Neural progenitor cell (in vitro differentiated cells): Measurements from ENCODE around the gene FCAMR. TPM values are rescaled to one million over a fixed set of nuclear protein-coding genes. Genes with fewer than 3 reads are reported as not detected.

Experiments used
- DNase-seq: peaks from one replicate; pipeline ENCODE4 v3.0.0-alpha.2; 2016; ENCODE audit warnings: low spot score
- H2AFZ ChIP-seq: fragments of 200-600 bp; sonication (generic); replicated peaks from 2 replicates; pipeline ENCODE4 v1.6.1; 2016; ENCODE audit warnings: antibody characterized with exemption
- H3F3A ChIP-seq: fragments of 200-600 bp; sonication (generic); 2 replicates; pipeline ENCODE4 v1.6.1; 2016; ENCODE audit warnings: antibody characterized with exemption, low read depth
- H3K27ac ChIP-seq: fragments of 200-600 bp; sonication (generic); 2 replicates; pipeline ENCODE4 v1.5.1; 2016; ENCODE audit warnings: mild to moderate bottlenecking
- H3K27me3 ChIP-seq: fragments of 200-600 bp; sonication (generic); 2 replicates; pipeline ENCODE4 v1.6.1; 2016; ENCODE audit warnings: mild to moderate bottlenecking, moderate library complexity
- H3K36me3 ChIP-seq: fragments of 200-600 bp; sonication (generic); 2 replicates; pipeline ENCODE4 v1.5.1; 2016
- H3K4me1 ChIP-seq: fragments of 200-600 bp; sonication (generic); 2 replicates; pipeline ENCODE4 v1.6.1; 2016; ENCODE audit warnings: mixed run types
- H3K4me2 ChIP-seq: fragments of 200-600 bp; sonication (generic); 2 replicates; pipeline ENCODE4 v1.6.1; 2016
- H3K4me3 ChIP-seq: fragments of 200-600 bp; sonication (generic); 2 replicates; pipeline ENCODE4 v1.5.1; 2016
- H3K79me2 ChIP-seq: fragments of 200-600 bp; sonication (generic); 2 replicates; pipeline ENCODE4 v1.6.1; 2016; ENCODE audit warnings: low read depth
- H3K9ac ChIP-seq: fragments of 200-600 bp; sonication (generic); 2 replicates; pipeline ENCODE4 v1.6.1; 2016
- H3K9me3 ChIP-seq: fragments of 200-600 bp; sonication (generic); 2 replicates; pipeline ENCODE4 v1.5.1; 2016; ENCODE audit warnings: low read depth
- H4K20me1 ChIP-seq: fragments of 200-600 bp; sonication (generic); 2 replicates; pipeline ENCODE4 v1.6.1; 2016; ENCODE audit warnings: low read depth
- H3K27ac Mint-ChIP-seq: 3 replicates; pipeline ENCODE4 v1.8.0; 2021; ENCODE audit warnings: mixed read lengths
- H3K27me3 Mint-ChIP-seq: 2 replicates; pipeline ENCODE4 v1.8.0; 2022; ENCODE audit warnings: low read depth, mild to moderate bottlenecking, inconsistent platforms, moderate library complexity, mixed read lengths; ENCODE audit not compliant: insufficient read depth
- H3K36me3 Mint-ChIP-seq: 3 replicates; pipeline ENCODE4 v1.8.0; 2021; ENCODE audit warnings: mixed read lengths
- H3K4me1 Mint-ChIP-seq: 3 replicates; pipeline ENCODE4 v1.8.0; 2021; ENCODE audit warnings: mixed read lengths
- H3K4me3 Mint-ChIP-seq: 3 replicates; pipeline ENCODE4 v1.8.0; 2021; ENCODE audit warnings: mild to moderate bottlenecking, moderate library complexity, mixed read lengths
- H3K9me3 Mint-ChIP-seq: 3 replicates; pipeline ENCODE4 v1.8.0; 2020; ENCODE audit warnings: mixed read lengths
- CTCF ChIP-seq: fragments of 200-600 bp; sonication (generic); IDR thresholded peaks from 2 replicates; pipeline ENCODE4 v1.5.1; 2017; ENCODE audit warnings: antibody characterized with exemption, mild to moderate bottlenecking
- EZH2 ChIP-seq: fragments of 200-600 bp; sonication (generic); IDR thresholded peaks from 2 replicates; pipeline ENCODE4 v1.6.1; 2017; ENCODE audit warnings: antibody characterized with exemption, mild to moderate bottlenecking, moderate library complexity
- EZH2phosphoT487 ChIP-seq: fragments of 200-600 bp; sonication (generic); IDR thresholded peaks from 2 replicates; pipeline ENCODE4 v1.6.1; 2017; ENCODE audit warnings: antibody characterized with exemption
- total RNA-seq: library from RNA; depleted of rRNA; stranded (reverse); fragments of >200 nt; gene quantifications from 2 replicates; pipeline ENCODE4 v1.2.3, GENCODE V29; 2015; ENCODE audit warnings: low replicate concordance

The FCAMR gene
- total RNA-seq, 1 donor from 2014 or later: not detected

DNA sequence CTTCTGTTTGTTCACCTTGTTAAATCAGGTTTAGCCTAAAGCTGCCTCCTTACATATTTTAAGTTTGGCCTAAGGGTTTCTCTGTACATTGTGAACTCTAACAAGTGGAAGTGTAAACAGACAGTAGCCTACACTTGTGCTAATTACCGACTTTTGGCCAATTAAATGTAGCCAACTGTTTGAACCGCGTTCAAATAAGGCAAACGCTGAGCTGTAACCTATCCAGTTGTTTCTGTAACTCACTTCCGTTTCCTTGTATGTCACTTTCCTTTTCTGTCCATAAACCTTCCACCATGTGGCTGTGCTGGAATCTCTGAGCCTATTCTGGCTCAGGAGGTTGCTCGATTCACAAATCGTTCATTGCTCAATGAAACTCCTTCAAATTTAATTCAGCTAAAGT, 8.0 kb upstream of the FCAMR start:
- H3K27me3 ChIP-seq: no peaks in the 10 kb centered on the region
- H3K36me3 Mint-ChIP-seq: no peaks in the 10 kb centered on the region
- H3K36me3 ChIP-seq: no peaks in the 10 kb centered on the region

GRCh38 chr1:206975306-206975705, 5.0 kb upstream of the FCAMR start:
- no peak overlapping the region for H3K4me2 ChIP-seq
- H3K79me2 ChIP-seq: no peaks in the 10 kb centered on the region
- H3K9me3 Mint-ChIP-seq: no peaks in the 10 kb centered on the region
- no peak overlapping the region for H3K9ac ChIP-seq
- H4K20me1 ChIP-seq: no peaks in the 10 kb centered on the region
- H3K36me3 ChIP-seq: no peaks in the 10 kb centered on the region
- no peak for DNase-seq
- no peaks in the 10 kb centered on the region for H3K27me3 ChIP-seq
- H3K4me1 Mint-ChIP-seq: no peaks in the 10 kb centered on the region
- no peak overlapping the region for H3K27ac Mint-ChIP-seq
- H3F3A ChIP-seq: no peaks in the 10 kb centered on the region
- no peak overlapping the region for H3K4me3 ChIP-seq
- H3K4me1 ChIP-seq: no peaks in the 10 kb centered on the region
- TF ChIP-seq CTCF (no peak), EZH2phosphoT487 (no peak), EZH2 (no peak)
- no peaks in the 10 kb centered on the region for H3K27me3 Mint-ChIP-seq
- H3K36me3 Mint-ChIP-seq: no peaks in the 10 kb centered on the region
- H3K4me3 Mint-ChIP-seq: no peak overlapping the region
- H3K9me3 ChIP-seq: no peaks in the 10 kb centered on the region
- H2AFZ ChIP-seq: no peak overlapping the region
- no peak overlapping the region for H3K27ac ChIP-seq

More for the DNA sequence above, 8.0 kb upstream of the FCAMR start:
- Histone ChIP-seq H3K4me1 (no peaks in the 10 kb centered on the region), H2AFZ (no peak overlapping the region), H3K79me2 (no peaks in the 10 kb centered on the region), H3K27ac (no peak overlapping the region), H3K4me2 (no peak overlapping the region), H4K20me1 (no peaks in the 10 kb centered on the region), H3K4me3 (no peak overlapping the region), H3K9ac (no peak overlapping the region), H3K9me3 (no peaks in the 10 kb centered on the region), H3F3A (no peaks in the 10 kb centered on the region)
- no peak for DNase-seq
- Mint-ChIP-seq H3K4me3 (no peak overlapping the region), H3K27me3 (peaks cover 2% of the 10 kb centered on the region), H3K9me3 (no peaks in the 10 kb centered on the region), H3K27ac (no peak overlapping the region), H3K4me1 (no peaks in the 10 kb centered on the region)
- TF ChIP-seq EZH2 (no peak), EZH2phosphoT487 (no peak), CTCF (no peak)

DNA sequence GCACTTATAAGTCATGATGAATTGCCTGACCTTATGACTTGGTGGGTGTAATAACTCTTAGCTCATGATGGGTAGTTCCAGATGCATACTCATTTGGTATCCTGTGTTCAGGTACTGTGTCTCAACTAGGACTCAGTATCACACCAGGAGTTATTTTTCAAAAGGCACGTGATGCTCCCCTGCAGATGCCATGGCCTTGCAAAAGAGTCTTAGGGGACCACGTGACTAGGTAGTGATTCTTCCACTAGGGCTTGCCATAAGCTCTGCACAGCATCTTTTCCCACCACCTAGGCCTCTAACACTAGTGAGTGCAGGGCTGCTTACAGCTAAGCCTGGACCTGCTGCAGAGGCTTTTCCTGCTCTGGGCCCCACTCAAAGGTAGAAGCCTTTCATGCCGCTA, 3.9 kb upstream of the FCAMR start:
- DNase-seq: no peak
- Mint-ChIP-seq H3K36me3 (no peaks in the 10 kb centered on the region), H3K27ac (no peak overlapping the region), H3K4me1 (no peaks in the 10 kb centered on the region), H3K4me3 (no peak overlapping the region), H3K9me3 (no peaks in the 10 kb centered on the region), H3K27me3 (no peaks in the 10 kb centered on the region)
- no peak overlapping the region for H3K27ac ChIP-seq
- H3K9ac ChIP-seq: no peak overlapping the region
- H3K79me2 ChIP-seq: no peaks in the 10 kb centered on the region
- no peaks in the 10 kb centered on the region for H3K9me3 ChIP-seq
- H3K4me3 ChIP-seq: no peak overlapping the region
- H3K4me1 ChIP-seq: no peaks in the 10 kb centered on the region
- H3K36me3 ChIP-seq: no peaks in the 10 kb centered on the region
- H2AFZ ChIP-seq: no peak overlapping the region
- H4K20me1 ChIP-seq: no peaks in the 10 kb centered on the region
- no peaks in the 10 kb centered on the region for H3F3A ChIP-seq
- H3K4me2 ChIP-seq: no peak overlapping the region
- no peak for TF ChIP-seq CTCF
- no peaks in the 10 kb centered on the region for H3K27me3 ChIP-seq

- Mint-ChIP-seq H3K4me3 (no peak overlapping the region), H3K27ac (no peak overlapping the region)
- no peak overlapping the region for H3K4me2 ChIP-seq
Observed at GRCh38 chr1:206972728-206973127, 2.5 kb upstream of the FCAMR start.

More at GRCh38 chr1:206972728-206973127, 2.5 kb upstream of the FCAMR start:
- no peaks in the 10 kb centered on the region for H3K4me1 ChIP-seq
- H3K27me3 Mint-ChIP-seq: peaks cover under 1% of the 10 kb centered on the region
- H3K36me3 Mint-ChIP-seq: no peaks in the 10 kb centered on the region
- TF ChIP-seq EZH2 (no peak), CTCF (no peak), EZH2phosphoT487 (no peak)
- no peaks in the 10 kb centered on the region for H3F3A ChIP-seq
- no peaks in the 10 kb centered on the region for H4K20me1 ChIP-seq
- no peak for DNase-seq
- H2AFZ ChIP-seq: no peak overlapping the region
- H3K27me3 ChIP-seq: no peaks in the 10 kb centered on the region
- H3K4me1 Mint-ChIP-seq: no peaks in the 10 kb centered on the region
- H3K36me3 ChIP-seq: no peaks in the 10 kb centered on the region
- no peak overlapping the region for H3K9ac ChIP-seq
- H3K27ac ChIP-seq: no peak overlapping the region
- H3K4me3 ChIP-seq: no peak overlapping the region
- no peaks in the 10 kb centered on the region for H3K9me3 ChIP-seq
- no peaks in the 10 kb centered on the region for H3K9me3 Mint-ChIP-seq
- no peaks in the 10 kb centered on the region for H3K79me2 ChIP-seq
